Caco-2 (cell line): ENCODE data around the gene AKT3. TPM values are rescaled to one million over a fixed set of nuclear protein-coding genes. Genes with fewer than 3 reads are reported as not detected.

ENCODE experiments used
- BruUV-seq: library from RNA; stranded (reverse); fragments of 400-500 nt; replicated peaks from 2 replicates; lab custom pipeline; 2021; lab: Mats Ljungman, UMichigan
- CTCF ChIA-PET: fragments of 300-600 bp; sonication (Branson Sonifier 250); formaldehyde crosslinking; loops from one replicate; lab custom pipeline; 2022; ENCODE audit warnings: antibody characterized with exemption; lab: Charles Lee
- POLR2A ChIA-PET: fragments of 300-600 bp; sonication (Branson Sonifier 250); formaldehyde crosslinking; loops from one replicate; lab custom pipeline; 2022; ENCODE audit warnings: antibody characterized with exemption; lab: Charles Lee
- DNase-seq, 2 experiments: peaks; one replicate each; pipeline versions ENCODE4 v3.0.0 to v3.0.0-alpha.2; 2020 to 2022
- H3K27me3 ChIP-seq: replicated peaks from 2 replicates; pipeline ENCODE4 v1.6.0; 2011; ENCODE audit warnings: low read length; ENCODE audit not compliant: control insufficient read depth, insufficient read depth
- H3K36me3 ChIP-seq: 2 replicates; pipeline ENCODE4 v1.5.1; 2011; ENCODE audit warnings: low read length; ENCODE audit not compliant: control insufficient read depth, insufficient read depth
- H3K4me1 ChIP-seq: fragments of 250-450 bp; sonication (Bioruptor Pico); 2 replicates; pipeline ENCODE4 v1.5.1; 2020; ENCODE audit warnings: mild to moderate bottlenecking
- H3K4me3 ChIP-seq: 2 replicates; pipeline ENCODE4 v1.5.1; 2011; ENCODE audit warnings: low read depth, mild to moderate bottlenecking, control low read depth, low read length
- H3K9me3 ChIP-seq: fragments of 250-450 bp; sonication (Bioruptor Pico); 2 replicates; pipeline ENCODE4 v1.5.1; 2020; ENCODE audit warnings: mild to moderate bottlenecking, moderate library complexity
- H3K27ac Mint-ChIP-seq: one replicate; pipeline ENCODE4 v1.8.0; 2022; ENCODE audit warnings: mixed read lengths; ENCODE audit not compliant: unreplicated experiment
- H3K27me3 Mint-ChIP-seq: one replicate; pipeline ENCODE4 v1.8.0; 2022; ENCODE audit warnings: mixed read lengths; ENCODE audit not compliant: insufficient read depth, unreplicated experiment
- H3K36me3 Mint-ChIP-seq: one replicate; pipeline ENCODE4 v1.8.0; 2022; ENCODE audit warnings: mild to moderate bottlenecking, mixed read lengths; ENCODE audit not compliant: insufficient read depth, unreplicated experiment
- H3K4me1 Mint-ChIP-seq: one replicate; pipeline ENCODE4 v1.8.0; 2022; ENCODE audit warnings: low read depth, mixed read lengths; ENCODE audit not compliant: unreplicated experiment
- H3K4me3 Mint-ChIP-seq: one replicate; pipeline ENCODE4 v1.8.0; 2022; ENCODE audit warnings: mild to moderate bottlenecking, moderate library complexity, mixed read lengths; ENCODE audit not compliant: unreplicated experiment
- H3K9me3 Mint-ChIP-seq: one replicate; pipeline ENCODE4 v1.8.0; 2022; ENCODE audit warnings: mixed read lengths; ENCODE audit not compliant: unreplicated experiment
- CTCF ChIP-seq, 2 experiments: fragments of 200-600 bp in 1 of 2; IDR thresholded peaks; 1 replicate in 1 of 2; 2 replicates in 1 of 2; pipeline versions ENCODE4 v1.5.1 to v1.8.0; 2011 to 2022; ENCODE audit warnings: antibody characterized with exemption in 1 of 2, control low read depth in 1 of 2, inconsistent platforms in 1 of 2, low read depth in 1 of 2, low read length in 1 of 2, mild to moderate bottlenecking in 1 of 2, moderate library complexity in 1 of 2; ENCODE audit not compliant: insufficient read depth in 1 of 2, severe bottlenecking in 1 of 2, unreplicated experiment in 1 of 2
- intact Hi-C: fragments of 100-400 bp; cut with micrococcal nuclease; formaldehyde crosslinking; loops from one replicate; pipeline ENCODE4 v1.10.0; 2022; ENCODE audit not compliant: unreplicated experiment
- total RNA-seq: library from RNA; stranded (reverse); gene quantifications from 2 replicates; pipeline ENCODE4 v1.2.3, GENCODE V29; 2022

AKT3 gene
- total RNA-seq, 1 experiment from 2014 or later, result 3.7 TPM

- DNase-seq, result no peak
- Mint-ChIP-seq H3K27ac (no peak overlapping the region), H3K4me1 (no peaks in the 10 kb centered on the region), H3K27me3 (no peaks in the 10 kb centered on the region), H3K4me3 (no peak overlapping the region), H3K36me3 (no peaks in the 10 kb centered on the region), H3K9me3 (no peaks in the 10 kb centered on the region)
- no peaks in the 10 kb centered on the region for H3K9me3 ChIP-seq
- H3K4me3 ChIP-seq, result no peak overlapping the region
- POLR2A ChIA-PET, result no interaction called here
- intact Hi-C loops, result no loop called here
- CTCF ChIA-PET, result no interaction called here
- peaks cover 8% of the 10 kb centered on the region; the same call in 1 of the 2 replicates for H3K4me1 ChIP-seq
- H3K36me3 ChIP-seq, result no peaks in the 10 kb centered on the region
- no peak for TF ChIP-seq CTCF (IDR thresholded peaks at IDR 0.05; ENCODE audit: insufficient read depth in 1 of 2, low read depth in 1 of 2, low read length in 1 of 2, severe bottlenecking in 1 of 2, unreplicated experiment in 1 of 2)
- H3K27me3 ChIP-seq, result no peaks in the 10 kb centered on the region
- BruUV-seq, result no TSS peak
These were observed 131.2 kb downstream of the AKT3 start for GRCh38 chr1:243718893-243719292.

- no peaks in the 10 kb centered on the region for H3K9me3 ChIP-seq
- no TSS peak for BruUV-seq
These were observed 132.0 kb downstream of the AKT3 start for GRCh38 chr1:243718022-243718421.

GRCh38 chr1:243716906-243717305 lies 133.1 kb downstream of the AKT3 start:
- no peaks in the 10 kb centered on the region for H3K27me3 ChIP-seq
- TF ChIP-seq CTCF (IDR thresholded peaks at IDR 0.05; ENCODE audit: insufficient read depth in 1 of 2, low read depth in 1 of 2, low read length in 1 of 2, severe bottlenecking in 1 of 2, unreplicated experiment in 1 of 2), result no peak
- ChIA-PET CTCF (no interaction called here), POLR2A (no interaction called here)
- H3K36me3 ChIP-seq, result no peaks in the 10 kb centered on the region
- DNase-seq, result no peak
- H3K27ac Mint-ChIP-seq, result no peak overlapping the region
- no peak overlapping the region for H3K4me3 Mint-ChIP-seq
- BruUV-seq, result no TSS peak
- no peaks in the 10 kb centered on the region for H3K9me3 Mint-ChIP-seq
- H3K36me3 Mint-ChIP-seq, result no peaks in the 10 kb centered on the region
- H3K4me1 ChIP-seq, result peaks cover 8% of the 10 kb centered on the region; the same call in 1 of the 2 replicates
- H3K4me1 Mint-ChIP-seq, result no peaks in the 10 kb centered on the region
- H3K4me3 ChIP-seq, result no peak overlapping the region
- intact Hi-C loops, result no loop called here
- no peaks in the 10 kb centered on the region for H3K9me3 ChIP-seq
- no peaks in the 10 kb centered on the region for H3K27me3 Mint-ChIP-seq

More at GRCh38 chr1:243718022-243718421, 132.0 kb downstream of the AKT3 start:
- Histone ChIP-seq H3K4me1 (peaks cover 8% of the 10 kb centered on the region; the same call in 1 of the 2 replicates), H3K27me3 (no peaks in the 10 kb centered on the region), H3K36me3 (no peaks in the 10 kb centered on the region), H3K4me3 (no peak overlapping the region)
- no peak overlapping the region for H3K27ac Mint-ChIP-seq
- ChIA-PET POLR2A (no interaction called here), CTCF (no interaction called here)
- H3K4me1 Mint-ChIP-seq, result no peaks in the 10 kb centered on the region
- H3K9me3 Mint-ChIP-seq, result no peaks in the 10 kb centered on the region
- no peaks in the 10 kb centered on the region for H3K27me3 Mint-ChIP-seq
- H3K36me3 Mint-ChIP-seq, result no peaks in the 10 kb centered on the region
- intact Hi-C loops, result no loop called here
- H3K4me3 Mint-ChIP-seq, result no peak overlapping the region
- no peak for TF ChIP-seq CTCF (IDR thresholded peaks at IDR 0.05; ENCODE audit: insufficient read depth in 1 of 2, low read depth in 1 of 2, low read length in 1 of 2, severe bottlenecking in 1 of 2, unreplicated experiment in 1 of 2)
- no peak for DNase-seq
